ENCODE data around the gene TMPRSS11D.

- TF ChIP-seq FOXP2 (optimal IDR thresholded peaks at IDR 0.05; ENCODE audit: borderline replicate concordance, extremely low read depth, extremely low read length, insufficient read depth) (no peak), REST (IDR thresholded peaks at IDR 0.05; ENCODE audit: insufficient read depth in 1 of 2, low read depth in 2 of 2, low read length in 2 of 2) (no peak), POLR2AphosphoS5 (IDR thresholded peaks at IDR 0.05; ENCODE audit: low read depth, low read length) (no peak), TAF1 (IDR thresholded peaks at IDR 0.05; ENCODE audit: borderline replicate concordance, insufficient read depth, low read length) (no peak), SIN3A (IDR thresholded peaks at IDR 0.05; ENCODE audit: borderline replicate concordance, insufficient read depth, low read length) (no peak)
Measured at GRCh38 chr4:67918428-67918827, 34.6 kb upstream of the TMPRSS11D start.

All from PFSK-1 (cell line).